Loucy (cell line): Measurements from ENCODE around the gene TUBA4B.

ENCODE experiments used
- H2AFZ ChIP-seq: fragments of 200-600 bp; sonication (generic); 2 replicates; pipeline ENCODE4 v1.6.0; 2016; ENCODE audit warnings: antibody characterized with exemption, mild to moderate bottlenecking, low read length, moderate library complexity
- H3F3A ChIP-seq: fragments of 200-600 bp; 2 replicates; pipeline ENCODE4 v1.6.0; 2016; ENCODE audit warnings: antibody characterized with exemption, low read depth, mild to moderate bottlenecking
- H3K27me3 ChIP-seq: fragments of 200-600 bp; sonication (generic); 2 replicates; pipeline ENCODE4 v1.6.1; 2014; ENCODE audit warnings: low read length, mild to moderate bottlenecking; ENCODE audit not compliant: insufficient read depth, poor library complexity, severe bottlenecking
- H3K36me3 ChIP-seq: fragments of 200-600 bp; sonication (generic); 2 replicates; pipeline ENCODE4 v1.6.1; 2016; ENCODE audit warnings: low read length; ENCODE audit not compliant: insufficient read depth
- H3K4me1 ChIP-seq: fragments of 200-600 bp; sonication (generic); 2 replicates; pipeline ENCODE4 v1.5.1; 2014; ENCODE audit warnings: low read length, mild to moderate bottlenecking; ENCODE audit not compliant: insufficient read depth, poor library complexity, severe bottlenecking
- H3K4me2 ChIP-seq: fragments of 200-600 bp; sonication (generic); 2 replicates; pipeline ENCODE4 v1.6.0; 2014; ENCODE audit warnings: antibody characterized with exemption, low read length, low read depth, mild to moderate bottlenecking; ENCODE audit not compliant: poor library complexity, severe bottlenecking
- H3K4me3 ChIP-seq: fragments of 200-600 bp; sonication (generic); 2 replicates; pipeline ENCODE4 v1.5.1; 2014; ENCODE audit warnings: low read length, mild to moderate bottlenecking, mixed read lengths; ENCODE audit not compliant: poor library complexity, severe bottlenecking
- H3K79me2 ChIP-seq: fragments of 200-600 bp; sonication (generic); 2 replicates; pipeline ENCODE4 v1.6.1; 2014; ENCODE audit warnings: low read length; ENCODE audit not compliant: insufficient read depth
- H3K9ac ChIP-seq: fragments of 200-600 bp; sonication (generic); 2 replicates; pipeline ENCODE4 v1.6.0; 2014; ENCODE audit warnings: mild to moderate bottlenecking, low read depth, low read length, moderate library complexity; ENCODE audit not compliant: poor library complexity, severe bottlenecking
- H3K9me2 ChIP-seq: fragments of 200-600 bp; sonication (generic); replicated peaks from 2 replicates; pipeline ENCODE4 v1.6.1; 2016; ENCODE audit warnings: low read depth, low read length, mixed read lengths
- H3K9me3 ChIP-seq: fragments of 200-600 bp; sonication (generic); 2 replicates; pipeline ENCODE4 v1.6.1; 2014; ENCODE audit warnings: mild to moderate bottlenecking, antibody characterized with exemption, low read length, low read depth; ENCODE audit not compliant: insufficient read depth
- H4K20me1 ChIP-seq: fragments of 200-600 bp; sonication (generic); 2 replicates; pipeline ENCODE4 v1.6.0; 2014; ENCODE audit warnings: antibody characterized with exemption, low read length, mild to moderate bottlenecking; ENCODE audit not compliant: insufficient read depth, poor library complexity, severe bottlenecking
- EZH2phosphoT487 ChIP-seq: fragments of 200-600 bp; IDR thresholded peaks from 2 replicates; pipeline ENCODE4 v1.6.1; 2018; ENCODE audit warnings: antibody characterized with exemption, mild to moderate bottlenecking, moderate library complexity, borderline replicate concordance
- TF ChIP-seq, protein P1 (sequence below): fragments of 200-600 bp; sonication (generic); conservative IDR thresholded peaks from 2 replicates; pipeline ENCODE4 v1.5.1; 2014; ENCODE audit warnings: mild to moderate bottlenecking, antibody characterized with exemption, low read length

Gene TUBA4B

DNA sequence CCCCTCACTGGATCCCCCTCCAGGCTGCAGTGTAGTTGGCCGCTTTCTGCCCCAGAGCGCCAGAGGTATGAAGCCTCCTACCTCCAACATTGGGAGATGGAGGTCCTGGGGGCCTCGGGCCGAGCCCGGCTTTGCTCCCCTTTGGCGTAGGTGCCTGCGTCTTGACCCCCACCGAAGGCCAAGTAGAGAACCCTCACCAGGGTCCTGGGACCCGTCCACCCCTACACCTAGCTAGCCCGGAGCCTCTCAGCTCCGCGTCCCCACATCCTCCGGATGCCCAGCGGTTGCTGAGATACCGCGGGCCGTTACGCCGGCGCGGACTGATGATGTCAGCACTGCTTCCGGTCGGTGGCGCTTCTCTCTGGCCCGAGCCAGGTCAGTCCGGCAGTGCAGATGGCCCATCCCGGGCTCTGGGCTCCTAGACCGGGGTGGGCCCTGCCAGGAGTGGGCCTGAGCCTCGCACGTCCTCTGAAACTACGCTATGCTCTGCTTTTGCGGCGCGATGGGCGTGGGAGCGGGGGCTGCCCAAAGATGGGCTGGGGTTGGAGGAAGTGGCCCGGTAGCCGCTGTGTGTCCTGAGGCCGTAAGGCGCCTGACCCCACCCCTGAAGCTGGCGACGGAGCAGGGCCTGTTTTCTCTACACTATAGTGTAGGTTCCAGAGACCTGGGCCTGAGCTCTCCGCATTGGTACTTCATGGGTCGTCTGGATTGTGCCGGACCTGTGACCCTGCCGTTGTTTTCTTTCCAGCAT, 7.7 kb upstream of the TUBA4B start, which contains the start of the genes GLB1L and STK16:
TSS of gene GLB1L (minus strand) at position 297 of the 751 bp plus-strand sequence. CDS start 1,871 bp downstream, outside the sequence.
TSS of gene STK16 (plus strand) at position 332 of the 751 bp plus-strand sequence. CDS start 521 bp downstream, outside the sequence.
- Histone ChIP-seq H3K36me3 (no peaks in the 10 kb centered on the region), H2AFZ (peak within 1 kb of the TSS; percentile 75), H3K4me1 (peaks cover 54% of the 10 kb centered on the region)

DNA sequence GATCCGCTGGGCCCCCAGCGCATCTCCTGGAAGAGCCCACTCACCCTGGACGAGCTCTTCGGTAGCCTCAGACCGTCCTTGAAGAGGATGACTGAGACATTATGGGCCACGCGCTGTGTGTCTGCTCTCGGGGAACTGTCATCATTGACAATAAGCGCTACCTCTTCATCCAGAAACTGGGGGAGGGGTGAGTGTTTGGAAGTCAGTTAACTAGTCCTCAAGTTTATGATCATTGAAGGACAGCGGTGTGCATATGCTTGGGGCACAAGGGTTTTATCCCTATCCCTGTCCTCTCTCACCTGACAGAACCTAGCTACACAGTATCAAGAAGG, 7.2 kb upstream of the TUBA4B start:
- H3K27me3 ChIP-seq, result no peaks in the 10 kb centered on the region
- H4K20me1 ChIP-seq, result peaks cover 27% of the 10 kb centered on the region
- H2AFZ ChIP-seq, result no peak overlapping the region
- no peak for TF ChIP-seq EZH2phosphoT487
- TF ChIP-seq, protein P1, sequence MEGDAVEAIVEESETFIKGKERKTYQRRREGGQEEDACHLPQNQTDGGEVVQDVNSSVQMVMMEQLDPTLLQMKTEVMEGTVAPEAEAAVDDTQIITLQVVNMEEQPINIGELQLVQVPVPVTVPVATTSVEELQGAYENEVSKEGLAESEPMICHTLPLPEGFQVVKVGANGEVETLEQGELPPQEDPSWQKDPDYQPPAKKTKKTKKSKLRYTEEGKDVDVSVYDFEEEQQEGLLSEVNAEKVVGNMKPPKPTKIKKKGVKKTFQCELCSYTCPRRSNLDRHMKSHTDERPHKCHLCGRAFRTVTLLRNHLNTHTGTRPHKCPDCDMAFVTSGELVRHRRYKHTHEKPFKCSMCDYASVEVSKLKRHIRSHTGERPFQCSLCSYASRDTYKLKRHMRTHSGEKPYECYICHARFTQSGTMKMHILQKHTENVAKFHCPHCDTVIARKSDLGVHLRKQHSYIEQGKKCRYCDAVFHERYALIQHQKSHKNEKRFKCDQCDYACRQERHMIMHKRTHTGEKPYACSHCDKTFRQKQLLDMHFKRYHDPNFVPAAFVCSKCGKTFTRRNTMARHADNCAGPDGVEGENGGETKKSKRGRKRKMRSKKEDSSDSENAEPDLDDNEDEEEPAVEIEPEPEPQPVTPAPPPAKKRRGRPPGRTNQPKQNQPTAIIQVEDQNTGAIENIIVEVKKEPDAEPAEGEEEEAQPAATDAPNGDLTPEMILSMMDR, result no peak
- H3F3A ChIP-seq, result no peaks in the 10 kb centered on the region
- H3K4me1 ChIP-seq, result peaks cover 55% of the 10 kb centered on the region
- H3K4me3 ChIP-seq, result peak overlapping the region; percentile 95
- no peaks in the 10 kb centered on the region for H3K36me3 ChIP-seq
- H3K9me3 ChIP-seq, result no peaks in the 10 kb centered on the region
- peak overlapping the region; percentile 91 for H3K9ac ChIP-seq
- peak overlapping the region; percentile 78 for H3K4me2 ChIP-seq
- no peaks in the 10 kb centered on the region for H3K9me2 ChIP-seq
- peaks cover 15% of the 10 kb centered on the region for H3K79me2 ChIP-seq

More for the DNA sequence above, 7.7 kb upstream of the TUBA4B start, which contains the start of the genes GLB1L and STK16:
- no peaks in the 10 kb centered on the region for H3K27me3 ChIP-seq
- H4K20me1 ChIP-seq, result peaks cover 27% of the 10 kb centered on the region
- TF ChIP-seq, protein P1, result no peak
- TF ChIP-seq EZH2phosphoT487, result no peak
- H3K9me3 ChIP-seq, result no peaks in the 10 kb centered on the region
- H3K9me2 ChIP-seq, result no peaks in the 10 kb centered on the region
- peak within 1 kb of the TSS; percentile 91 for H3K9ac ChIP-seq
- H3K4me3 ChIP-seq, result peak within 1 kb of the TSS; percentile 95
- peaks cover 15% of the 10 kb centered on the region for H3K79me2 ChIP-seq
- no peaks in the 10 kb centered on the region for H3F3A ChIP-seq
- H3K4me2 ChIP-seq, result peak within 1 kb of the TSS; percentile 78

DNA sequence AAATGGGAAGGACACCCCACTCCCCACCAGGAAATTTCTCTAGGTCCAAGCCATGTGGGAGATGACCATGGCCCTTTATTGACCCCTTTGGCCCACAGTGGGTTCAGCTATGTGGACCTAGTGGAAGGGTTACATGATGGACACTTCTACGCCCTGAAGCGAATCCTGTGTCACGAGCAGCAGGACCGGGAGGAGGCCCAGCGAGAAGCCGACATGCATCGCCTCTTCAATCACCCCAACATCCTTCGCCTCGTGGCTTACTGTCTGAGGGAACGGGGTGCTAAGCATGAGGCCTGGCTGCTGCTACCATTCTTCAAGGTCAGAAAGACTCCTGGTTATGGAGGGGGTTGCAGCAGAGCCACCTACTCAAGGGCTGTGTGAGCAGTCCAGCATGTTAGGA, 6.5 kb upstream of the TUBA4B start:
- Histone ChIP-seq H3K36me3 (no peaks in the 10 kb centered on the region), H3K9me3 (no peaks in the 10 kb centered on the region), H3K4me2 (peak overlapping the region; percentile 78), H4K20me1 (peaks cover 27% of the 10 kb centered on the region), H3K4me1 (peaks cover 55% of the 10 kb centered on the region), H3K9ac (no peak overlapping the region), H2AFZ (no peak overlapping the region), H3K27me3 (peaks cover 2% of the 10 kb centered on the region), H3F3A (no peaks in the 10 kb centered on the region), H3K4me3 (peak overlapping the region; percentile 95), H3K9me2 (no peaks in the 10 kb centered on the region), H3K79me2 (peaks cover 15% of the 10 kb centered on the region)
- TF ChIP-seq, protein P1, result no peak
- no peak for TF ChIP-seq EZH2phosphoT487
